Mucosa of gallbladder (tissue), 1 donor: ENCODE data around the gene PPP2R2C. TPM values are rescaled to one million over a fixed set of nuclear protein-coding genes. Genes with fewer than 3 reads are reported as not detected.

ENCODE experiments used
- DNase-seq: peaks from one replicate; pipeline ENCODE4 v3.0.0-alpha.2; 2020; ENCODE audit warnings: low spot score
- total RNA-seq: library from RNA; stranded (reverse); gene quantifications from one replicate; pipeline ENCODE4 v1.2.1, GENCODE V29; 2021
- donor health status: DM: no; HTN: no; CAD: no.

The PPP2R2C gene
- total RNA-seq, 1 donor from 2014 or later = 0.49 TPM

DNA sequence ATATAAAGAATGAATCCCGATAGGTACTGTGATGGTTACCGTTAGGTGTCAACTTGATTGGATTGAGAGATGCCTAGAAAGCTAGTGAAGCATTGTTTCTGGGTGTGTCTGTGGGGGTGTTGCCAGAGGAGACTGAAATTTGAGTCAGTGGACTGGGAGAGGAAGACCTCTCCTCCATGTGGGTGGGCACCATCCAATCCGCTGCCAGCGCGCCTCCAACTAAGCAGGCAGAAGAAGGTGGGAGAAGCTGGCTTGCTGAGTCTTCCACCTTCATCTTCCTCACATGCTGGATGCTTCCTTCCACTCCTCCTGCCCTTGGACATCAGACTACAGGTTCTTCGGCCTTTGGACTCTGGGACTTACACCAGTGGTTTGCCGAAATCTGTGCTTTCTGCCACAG lies 162.6 kb downstream of the PPP2R2C start:
- DNase-seq = no peak

- no peak for DNase-seq
Observed at GRCh38 chr4:6308899-6309643, 163.3 kb downstream of the PPP2R2C start.

- DNase-seq = no peak
Observed at GRCh38 chr4:6307891-6308290, 164.5 kb downstream of the PPP2R2C start.

DNA sequence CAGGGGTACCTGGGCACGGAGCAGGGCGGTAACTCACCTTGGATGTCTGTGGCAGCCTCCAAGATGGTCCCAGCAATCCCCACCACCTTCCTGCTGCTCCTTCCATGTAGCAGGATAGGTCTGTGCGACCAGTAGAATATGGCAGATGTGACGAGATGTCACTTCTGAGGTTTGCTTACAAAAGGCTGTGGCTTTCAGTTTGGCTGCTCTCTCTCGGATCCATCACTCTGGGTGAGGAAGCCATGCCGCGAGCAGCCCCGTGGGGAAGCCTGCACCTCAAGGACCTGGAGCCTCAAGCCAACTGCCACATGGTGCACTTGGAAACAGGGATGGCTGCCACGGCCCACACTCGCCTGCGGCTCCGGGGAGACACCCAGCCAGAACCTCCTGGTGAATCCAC lies 165.2 kb downstream of the PPP2R2C start:
- no peak for DNase-seq

GRCh38 chr4:6306299-6306698 lies 166.1 kb downstream of the PPP2R2C start:
- no peak for DNase-seq

DNA sequence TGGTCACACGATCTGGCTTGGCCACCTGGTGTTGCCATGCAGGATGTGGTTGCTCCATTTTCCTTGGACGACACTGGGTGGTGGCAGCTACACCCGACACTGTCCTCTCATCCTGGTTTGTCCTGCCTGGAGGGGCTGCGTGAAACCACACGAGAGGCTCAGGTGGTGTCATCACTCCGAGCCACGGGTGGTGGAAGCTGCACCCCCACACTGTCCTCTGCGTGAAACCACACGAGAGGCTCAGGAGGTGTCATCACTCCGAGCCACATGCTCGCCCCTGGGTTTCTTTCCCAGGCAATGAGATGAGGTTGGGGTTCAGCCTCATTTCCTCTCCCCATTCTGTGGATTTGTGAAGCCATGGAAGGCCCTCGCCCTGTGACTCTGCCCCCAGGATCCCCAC lies 168.5 kb downstream of the PPP2R2C start:
- DNase-seq = no peak

- no peak for DNase-seq
Observed at GRCh38 chr4:6302869-6303268, 169.5 kb downstream of the PPP2R2C start.

- no peak for DNase-seq
Observed at GRCh38 chr4:6301732-6302442, 170.5 kb downstream of the PPP2R2C start.

DNA sequence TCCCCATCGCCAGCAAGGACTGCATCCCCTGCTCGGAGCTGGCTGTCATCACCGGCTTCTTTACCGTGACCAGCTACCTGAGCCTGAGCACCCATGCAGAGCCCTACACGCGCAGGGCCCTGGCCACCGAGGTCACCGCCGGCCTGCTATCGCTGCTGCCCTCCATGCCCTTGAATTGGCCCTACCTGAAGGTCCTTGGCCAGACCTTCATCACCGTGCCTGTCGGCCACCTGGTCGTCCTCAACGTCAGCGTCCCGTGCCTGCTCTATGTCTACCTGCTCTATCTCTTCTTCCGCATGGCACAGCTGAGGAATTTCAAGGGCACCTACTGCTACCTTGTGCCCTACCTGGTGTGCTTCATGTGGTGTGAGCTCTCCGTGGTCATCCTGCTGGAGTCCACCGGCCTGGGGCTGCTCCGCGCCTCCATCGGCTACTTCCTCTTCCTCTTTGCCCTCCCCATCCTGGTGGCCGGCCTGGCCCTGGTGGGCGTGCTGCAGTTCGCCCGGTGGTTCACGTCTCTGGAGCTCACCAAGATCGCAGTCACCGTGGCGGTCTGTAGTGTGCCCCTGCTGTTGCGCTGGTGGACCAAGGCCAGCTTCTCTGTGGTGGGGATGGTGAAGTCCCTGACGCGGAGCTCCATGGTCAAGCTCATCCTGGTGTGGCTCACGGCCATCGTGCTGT lies 171.2 kb downstream of the PPP2R2C start:
- DNase-seq = no peak

DNA sequence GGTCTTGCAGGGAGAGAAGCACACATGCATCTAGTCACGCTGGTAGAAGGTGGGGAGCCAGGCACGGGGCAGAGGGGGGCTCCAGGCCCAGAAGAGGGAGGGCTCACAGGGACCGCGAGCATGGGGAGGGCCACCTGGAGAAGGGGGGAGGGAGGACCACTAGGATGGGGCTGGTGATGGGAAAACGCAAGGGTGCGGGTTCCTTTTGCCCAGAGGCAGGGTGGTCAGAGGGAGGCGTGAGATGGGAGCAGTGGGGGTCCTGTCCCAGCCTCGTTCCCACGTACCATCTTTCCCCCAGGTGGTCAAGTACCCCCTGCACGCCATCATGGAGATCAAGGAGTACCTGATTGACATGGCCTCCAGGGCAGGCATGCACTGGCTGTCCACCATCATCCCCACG lies 172.1 kb downstream of the PPP2R2C start:
- DNase-seq = no peak

GRCh38 chr4:6299875-6300274 lies 172.5 kb downstream of the PPP2R2C start:
- no peak for DNase-seq

- DNase-seq = no peak
Observed at GRCh38 chr4:6298852-6299251, 173.6 kb downstream of the PPP2R2C start.

DNA sequence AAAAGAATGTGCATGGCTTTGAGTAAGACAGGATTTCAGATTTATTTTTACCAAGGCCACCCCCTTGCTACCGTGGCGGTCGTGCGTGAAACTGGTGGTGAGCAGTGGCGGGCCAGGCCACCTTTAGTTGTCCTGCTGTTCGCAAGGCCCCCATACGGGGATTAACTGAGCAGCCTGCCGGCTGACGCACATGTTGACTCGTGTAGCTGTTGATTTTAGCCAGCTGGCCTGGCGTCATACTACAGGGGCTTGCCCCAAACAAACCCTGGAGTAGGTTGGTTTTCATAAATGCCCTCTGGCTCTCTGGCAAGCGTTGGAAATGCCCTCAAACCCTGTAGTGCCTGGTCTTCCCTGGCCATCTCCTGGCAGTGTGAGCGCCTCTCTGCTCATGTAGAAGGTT lies 174.4 kb downstream of the PPP2R2C start:
- peak; percentile 56 for DNase-seq

DNA sequence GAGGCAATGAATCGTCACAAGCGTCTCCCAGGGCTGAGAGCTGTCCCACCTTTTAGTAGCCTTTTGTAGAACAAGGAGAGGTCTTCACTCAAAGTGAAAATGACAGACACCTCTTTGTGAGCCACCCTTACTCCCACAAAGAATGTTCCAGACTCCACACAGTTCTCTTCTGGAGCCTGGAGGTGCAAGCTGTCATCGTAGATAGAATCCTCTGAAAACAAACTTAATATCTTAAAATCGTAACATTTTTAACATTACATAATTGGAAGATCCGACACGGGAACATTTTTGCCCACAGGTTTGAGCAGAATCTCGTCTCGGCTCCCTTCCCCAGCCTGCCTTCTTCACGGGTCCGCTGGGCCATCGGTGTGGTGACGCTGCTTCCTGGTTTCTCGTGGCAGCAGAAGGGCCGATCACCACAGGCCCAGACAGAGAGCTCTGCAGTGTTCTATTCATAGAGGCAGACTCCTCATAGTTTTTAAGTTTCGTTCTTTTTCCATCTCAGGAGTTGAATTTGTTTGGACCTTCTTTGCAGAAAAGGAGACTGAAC lies 175.1 kb downstream of the PPP2R2C start:
- no peak for DNase-seq

DNA sequence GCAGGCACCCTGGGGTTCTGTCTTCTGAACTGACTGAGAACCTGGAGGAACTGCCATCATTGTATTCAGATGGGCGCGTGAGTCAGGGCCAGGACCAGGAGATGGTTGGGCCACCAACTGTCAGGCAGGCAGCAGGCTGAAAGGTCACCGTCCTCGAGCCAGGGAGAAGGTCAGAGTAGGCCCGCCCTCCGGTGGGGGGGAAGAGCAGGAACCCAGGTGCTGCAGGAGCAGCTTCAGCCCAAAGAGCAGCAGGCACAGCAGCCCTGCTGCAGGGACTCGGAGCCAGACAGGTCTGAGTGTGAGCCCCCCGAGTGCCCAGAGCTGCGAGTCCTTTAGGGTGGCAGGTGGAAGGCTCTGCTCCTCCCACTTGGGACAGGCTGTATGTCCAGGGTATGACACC lies 176.4 kb downstream of the PPP2R2C start:
- DNase-seq = no peak

GRCh38 chr4:6295495-6295894 lies 176.9 kb downstream of the PPP2R2C start:
- no peak for DNase-seq

DNA sequence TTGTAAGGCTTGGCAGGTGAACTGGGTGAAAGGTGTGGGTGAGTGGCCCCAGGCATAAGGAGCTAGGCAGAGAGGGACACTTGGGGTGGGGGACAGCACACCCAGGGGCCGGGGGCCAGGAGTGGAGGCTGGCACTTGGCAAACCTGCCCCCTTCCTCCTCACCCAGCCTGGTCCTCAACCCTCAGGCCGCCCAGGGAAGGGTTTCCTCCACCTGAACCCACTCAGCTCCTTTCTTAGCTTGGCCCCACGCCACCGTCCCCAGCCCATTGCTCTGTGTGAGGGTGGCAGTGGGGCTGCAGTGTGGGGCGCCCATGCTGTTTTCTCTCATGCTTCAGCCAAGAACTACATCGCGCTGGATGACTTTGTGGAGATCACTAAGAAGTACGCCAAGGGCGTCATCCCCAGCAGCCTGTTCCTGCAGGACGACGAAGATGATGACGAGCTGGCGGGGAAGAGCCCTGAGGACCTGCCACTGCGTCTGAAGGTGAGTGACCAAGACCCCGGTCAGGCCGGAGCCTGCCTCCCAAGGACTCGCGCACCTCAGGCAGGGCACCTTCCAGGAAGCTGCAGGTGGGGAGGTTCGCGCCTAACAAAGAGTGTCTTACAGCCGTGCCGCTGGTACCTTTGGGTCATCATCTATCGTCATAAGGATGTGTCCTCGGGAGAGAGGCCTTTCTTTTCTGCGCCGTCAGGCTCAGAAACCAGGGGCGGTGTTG lies 177.6 kb downstream of the PPP2R2C start:
- no peak for DNase-seq

DNA sequence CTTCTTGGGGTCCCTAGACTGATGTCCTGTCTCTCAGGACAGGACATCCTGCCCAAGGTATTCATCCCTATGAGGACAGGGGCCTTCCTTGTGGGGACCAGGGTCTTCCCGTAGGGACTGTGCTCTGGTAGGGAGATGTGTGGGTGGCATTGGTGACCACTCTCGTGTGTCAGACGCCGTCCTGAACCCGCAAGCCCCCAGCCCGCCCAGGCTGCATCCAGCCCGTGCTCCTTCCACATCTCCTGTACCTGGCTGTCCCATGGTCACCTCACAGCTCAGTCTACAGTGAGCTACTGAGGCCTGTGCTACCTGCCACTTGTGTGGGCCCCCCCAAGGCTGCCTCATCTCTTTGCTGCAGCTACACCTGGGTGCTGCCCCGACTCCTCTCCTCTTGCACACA lies 178.8 kb downstream of the PPP2R2C start:
- no peak for DNase-seq

DNA sequence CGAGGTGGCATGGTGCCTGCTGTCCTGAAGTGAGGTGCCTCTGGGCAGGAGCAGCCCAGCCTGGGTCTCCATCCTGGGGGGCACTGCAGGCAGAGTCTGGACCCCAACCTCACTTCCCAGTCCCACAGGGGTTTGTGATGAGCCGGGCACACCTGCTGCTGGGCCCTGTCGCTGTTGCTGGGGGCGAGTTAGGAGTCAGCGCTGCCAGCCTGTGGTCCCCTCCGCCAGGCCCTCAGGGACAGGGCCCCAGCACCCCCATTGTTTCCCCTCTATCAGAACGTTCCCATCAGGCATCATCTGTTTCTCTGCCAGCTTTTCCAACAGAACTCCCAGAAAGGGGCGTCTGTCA lies 179.3 kb downstream of the PPP2R2C start:
- no peak for DNase-seq

- no peak for DNase-seq
Observed at GRCh38 chr4:6292376-6293096, 179.9 kb downstream of the PPP2R2C start.

DNA sequence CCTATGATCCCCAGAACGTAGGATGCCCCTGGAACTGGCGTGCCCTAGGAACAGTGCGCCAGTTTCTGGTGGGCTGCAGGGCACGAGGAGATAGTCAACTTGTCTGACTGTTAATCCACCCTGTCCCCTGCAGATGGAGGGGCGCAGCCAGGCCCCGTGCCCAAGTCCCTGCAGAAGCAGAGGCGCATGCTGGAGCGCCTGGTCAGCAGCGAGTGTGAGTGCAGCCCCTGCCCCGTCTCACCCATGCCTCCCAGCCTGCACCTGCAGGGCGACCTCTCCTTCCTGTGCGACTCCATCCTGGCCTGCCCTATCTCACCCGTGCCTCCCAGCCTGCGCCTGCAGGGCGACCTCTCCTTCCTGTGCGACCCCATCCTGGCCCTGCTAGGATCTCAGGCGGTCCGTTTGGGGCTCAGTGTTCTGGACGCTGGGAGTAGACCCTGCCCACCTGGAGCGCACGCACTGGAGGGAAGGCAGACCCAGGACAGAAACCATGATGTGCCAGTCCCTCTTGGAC lies 180.6 kb downstream of the PPP2R2C start:
- DNase-seq = no peak
